H1 (cell line): ENCODE measurements around the gene MPHOSPH10. TPM values are rescaled to one million over a fixed set of nuclear protein-coding genes. Genes with fewer than 3 reads are reported as not detected.

ENCODE experiments used
- CTCF ChIA-PET: fragments of 300-600 bp; sonication (Branson Sonifier 250); formaldehyde crosslinking; loops from one replicate; lab custom pipeline; 2021; ENCODE audit not compliant: partially characterized antibody; lab: Charles Lee
- POLR2A ChIA-PET: fragments of 300-600 bp; sonication (Branson Sonifier 250); formaldehyde crosslinking; loops from one replicate; lab custom pipeline; 2021; ENCODE audit warnings: inconsistent platforms; ENCODE audit not compliant: partially characterized antibody; lab: Charles Lee
- DNase-seq, 2 experiments: peaks; one replicate each; pipeline versions ENCODE4 v3.0.0 to v3.0.0-alpha.2; 2010 to 2022; ENCODE audit warnings: low spot score in 2 of 2, low read depth in 1 of 2, mixed read lengths in 1 of 2
- FAIRE-seq: peaks from 2 replicates; lab custom pipeline; 2011; peaks lifted over from hg19 to GRCh38; lab: Jason Lieb, UNC
- H2AFZ ChIP-seq: 2 replicates; pipeline ENCODE4 v1.8.1; 2012; ENCODE audit warnings: low read length, inconsistent platforms
- H2AK5ac ChIP-seq: 2 replicates; pipeline ENCODE4 v1.6.1; 2013; ENCODE audit warnings: low read depth, low read length
- H2BK120ac ChIP-seq: replicated peaks from 2 replicates; pipeline ENCODE3; 2013; ENCODE audit warnings: low read depth, low read length, inconsistent platforms
- H2BK12ac ChIP-seq: 2 replicates; pipeline ENCODE4 v1.6.1; 2013; ENCODE audit warnings: low read depth, low read length
- H2BK15ac ChIP-seq: 2 replicates; pipeline ENCODE4 v1.6.1; 2013; ENCODE audit warnings: low read length
- H2BK20ac ChIP-seq: 2 replicates; pipeline ENCODE4 v1.6.1; 2013; ENCODE audit warnings: low read length
- H2BK5ac ChIP-seq: 2 replicates; pipeline ENCODE4 v1.6.1; 2013; ENCODE audit warnings: low read depth, low read length
- H3K14ac ChIP-seq: 2 replicates; pipeline ENCODE4 v1.6.1; 2013; ENCODE audit warnings: inconsistent platforms; ENCODE audit not compliant: insufficient read length
- H3K18ac ChIP-seq: 2 replicates; pipeline ENCODE4 v1.6.1; 2013; ENCODE audit warnings: low read length; ENCODE audit errors: extremely low read depth
- H3K23ac ChIP-seq: 2 replicates; pipeline ENCODE4 v1.6.1; 2013; ENCODE audit warnings: inconsistent platforms; ENCODE audit not compliant: insufficient read length
- H3K23me2 ChIP-seq: 2 replicates; pipeline ENCODE4 v1.6.1; 2013; ENCODE audit warnings: low read depth, low read length
- H3K27ac ChIP-seq: 2 replicates; pipeline ENCODE4 v1.6.1; 2011; ENCODE audit warnings: low read depth, low read length, inconsistent platforms
- H3K27me3 ChIP-seq, 4 experiments: replicated peaks in 1 of 4; 1 replicate in 1 of 4; 2 replicates in 3 of 4; pipeline versions ENCODE4 v1.6.1 to v1.8.1; 2011 to 2013; ENCODE audit warnings: low read length in 3 of 4, mild to moderate bottlenecking in 3 of 4, inconsistent platforms in 2 of 4, mixed read lengths in 2 of 4, moderate library complexity in 1 of 4; ENCODE audit not compliant: control insufficient read depth in 3 of 4, insufficient read depth in 3 of 4; ENCODE audit errors: extremely low read depth in 1 of 4
- H3K36me3 ChIP-seq, 4 experiments: 2 replicates each; pipeline versions ENCODE4 v1.6.1 to v1.8.1; 2011 to 2013; ENCODE audit warnings: mild to moderate bottlenecking in 4 of 4, low read length in 3 of 4, moderate library complexity in 2 of 4, control low read depth in 1 of 4, inconsistent platforms in 1 of 4; ENCODE audit not compliant: insufficient read depth in 4 of 4, control insufficient read depth in 2 of 4
- H3K4ac ChIP-seq: replicated peaks from 2 replicates; pipeline ENCODE3; 2013; ENCODE audit warnings: low read length, low read depth, mixed read lengths, inconsistent platforms; ENCODE audit not compliant: insufficient read length
- H3K4me1 ChIP-seq, 4 experiments: replicated peaks in 1 of 4; 1 replicate in 1 of 4; 2 replicates in 3 of 4; pipeline versions ENCODE4 v1.6.1 to v1.8.1; 2011 to 2013; ENCODE audit warnings: low read length in 3 of 4, inconsistent platforms in 2 of 4, mixed read lengths in 1 of 4; ENCODE audit not compliant: insufficient read depth in 4 of 4, control insufficient read depth in 3 of 4
- H3K4me2 ChIP-seq, 2 experiments: 2 replicates each; pipeline versions ENCODE4 v1.6.1 to v1.8.1; 2011 to 2013; ENCODE audit warnings: low read depth in 2 of 2, low read length in 2 of 2, control low read depth in 1 of 2, inconsistent platforms in 1 of 2, mild to moderate bottlenecking in 1 of 2; ENCODE audit not compliant: insufficient read depth in 1 of 2
- H3K4me3 ChIP-seq, 4 experiments: fragments of 200-600, 300-600 bp in 1 of 4; sonication (generic), shearing (Covaris generic), sonication (Bioruptor Twin) in 1 of 4; 2 replicates each; pipeline versions ENCODE4 v1.5.1 to v1.8.1; 2011 to 2016; ENCODE audit warnings: low read length in 4 of 4, low read depth in 3 of 4, control low read depth in 2 of 4, inconsistent platforms in 2 of 4, mild to moderate bottlenecking in 2 of 4, mixed read lengths in 1 of 4, moderate library complexity in 1 of 4; ENCODE audit not compliant: insufficient read depth in 2 of 4; ENCODE audit errors: extremely low read depth in 1 of 4
- H3K56ac ChIP-seq: replicated peaks from 2 replicates; pipeline ENCODE3; 2013; ENCODE audit warnings: low read depth, mild to moderate bottlenecking, mixed read lengths, low read length, inconsistent platforms; ENCODE audit not compliant: insufficient read length
- H3K79me1 ChIP-seq: 2 replicates; pipeline ENCODE4 v1.6.1; 2013; ENCODE audit warnings: low read depth, low read length, control low read depth
- H3K79me2 ChIP-seq, 2 experiments: 2 replicates each; pipeline versions ENCODE4 v1.6.1 to v1.8.1; 2012 to 2013; ENCODE audit warnings: low read length in 2 of 2, mild to moderate bottlenecking in 2 of 2, inconsistent platforms in 1 of 2; ENCODE audit not compliant: insufficient read depth in 2 of 2, control insufficient read depth in 1 of 2
- H3K9ac ChIP-seq, 4 experiments: replicated peaks in 1 of 4; 1 replicate in 1 of 4; 2 replicates in 3 of 4; pipeline versions ENCODE4 v1.6.1 to v1.8.1; 2011 to 2013; ENCODE audit warnings: low read depth in 3 of 4, low read length in 3 of 4, control low read depth in 2 of 4, mild to moderate bottlenecking in 2 of 4, moderate library complexity in 2 of 4, inconsistent platforms in 1 of 4; ENCODE audit errors: extremely low read depth in 1 of 4
- H3K9me3 ChIP-seq, 2 experiments: 2 replicates each; pipeline versions ENCODE4 v1.6.1 to v1.8.1; 2012 to 2013; ENCODE audit warnings: mild to moderate bottlenecking in 2 of 2, moderate library complexity in 2 of 2, control low read depth in 1 of 2, inconsistent platforms in 1 of 2, low read depth in 1 of 2, low read length in 1 of 2, mixed read lengths in 1 of 2; ENCODE audit not compliant: insufficient read depth in 2 of 2
- H4K20me1 ChIP-seq, 2 experiments: replicated peaks in 1 of 2; 2 replicates each; pipeline versions ENCODE3 to v1.8.1; 2011 to 2013; ENCODE audit warnings: inconsistent platforms in 2 of 2, low read length in 2 of 2, mild to moderate bottlenecking in 1 of 2; ENCODE audit not compliant: insufficient read depth in 2 of 2, control insufficient read depth in 1 of 2
- H4K5ac ChIP-seq: 2 replicates; pipeline ENCODE4 v1.6.1; 2013; ENCODE audit warnings: low read length, low read depth, mixed read lengths, inconsistent platforms; ENCODE audit not compliant: insufficient read length
- H4K8ac ChIP-seq: 2 replicates; pipeline ENCODE4 v1.8.0; 2013; ENCODE audit warnings: mild to moderate bottlenecking, moderate library complexity, low read length, inconsistent platforms; ENCODE audit not compliant: insufficient read depth; ENCODE audit errors: extremely low read depth
- H4K91ac ChIP-seq: replicated peaks from 2 replicates; pipeline ENCODE3; 2013; ENCODE audit warnings: low read length, mixed read lengths, inconsistent platforms; ENCODE audit not compliant: insufficient read length
- WGBS, 2 experiments: shearing (Covaris generic) in 1 of 2; methylation state at CpG; one replicate each; pipeline versions ENCODE4 v1.1.6 to v1.1.7; 2013 to 2015; ENCODE audit warnings: low lambda C conversion rate in 2 of 2, mixed read lengths in 2 of 2, inconsistent platforms in 1 of 2, low coverage in 1 of 2, missing lambda C conversion rate in 1 of 2; ENCODE audit not compliant: insufficient replicate concordance in 2 of 2, insufficient coverage in 1 of 2, insufficient read length in 1 of 2; ENCODE audit errors: extremely low coverage in 1 of 2, missing lambda C conversion rate in 1 of 2; 5-methylcytosine and 5-hydroxymethylcytosine counted together
- polyA plus RNA-seq, 7 experiments: library from polyadenylated mRNA; depleted of rRNA in 3 of 7; stranded (reverse) in 5 of 7; unstranded in 2 of 7; fragments of >200 nt in 5 of 7; fragments of 200-250 nt in 2 of 7; gene quantifications; 1 replicate in 5 of 7; 2 replicates in 1 of 7; 4 replicates in 1 of 7; pipeline versions ENCODE4 v1.2.1 to v1.2.3, GENCODE V29; 2011 to 2013; ENCODE audit warnings: missing spikeins in 2 of 7, mixed read lengths in 2 of 7
- total RNA-seq: library from RNA; stranded (reverse); fragmentation: NEBNext Ultra II Directional; extraction: Animal tissue kit (Norgen Biotek cat#: 25700); gene quantifications from 2 replicates; pipeline ENCODE4 v1.2.1, GENCODE V29; 2021

MPHOSPH10 gene
- total and polyA plus RNA-seq, 2 of the 8 experiments (the other 6 are each of a cell fraction or from before 2014, with no cell fraction given) = 4.5 to 39.1 TPM

DNA sequence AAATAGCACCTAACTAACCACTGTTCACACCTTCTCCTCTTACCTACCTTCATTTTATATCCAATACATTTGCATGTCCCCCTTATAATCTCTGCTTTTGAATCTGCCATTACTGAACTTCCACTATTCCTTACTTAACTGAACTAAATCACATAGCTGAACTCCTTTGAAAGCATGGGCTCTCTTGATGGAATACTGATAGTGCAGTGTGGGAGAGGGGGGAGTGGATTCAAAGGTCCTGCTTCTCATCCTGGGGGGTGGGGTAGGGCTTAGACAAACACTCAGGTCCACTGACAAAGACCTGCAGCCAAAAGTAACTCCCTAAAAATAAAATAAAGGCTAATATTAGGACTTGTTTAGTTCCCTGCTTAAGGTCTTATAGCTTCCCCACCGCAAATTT lies 9.0 kb upstream of the MPHOSPH10 start:
- Histone ChIP-seq H4K20me1 (peaks cover 4 to 6% of the 10 kb centered on the region in 2 experiments), H3K4me3 (no peak overlapping the region), H3K23me2 (no peaks in the 10 kb centered on the region), H2BK20ac (no peak overlapping the region), H3K27ac (no peak overlapping the region), H2BK120ac (no peak overlapping the region), H3K36me3 (peaks cover 2 to 9% (median 6%) of the 10 kb centered on the region in 4 experiments; a peak in 5 of 8 replicates), H3K56ac (no peak overlapping the region), H3K4me2 (no peak overlapping the region), H2BK5ac (no peak overlapping the region), H2BK12ac (no peak overlapping the region), H2AK5ac (no peak overlapping the region), H3K14ac (no peak overlapping the region), H3K9me3 (no peaks in the 10 kb centered on the region), H3K79me1 (no peaks in the 10 kb centered on the region), H4K8ac (no peak overlapping the region), H3K4ac (no peak overlapping the region), H4K91ac (no peak overlapping the region), H3K4me1 (no peaks in the 10 kb centered on the region; a peak in 1 of 7 replicates), H3K27me3 (no peaks in the 10 kb centered on the region), H2AFZ (no peak overlapping the region), H3K18ac (no peak overlapping the region), H4K5ac (no peak overlapping the region), H3K9ac (no peak overlapping the region), H3K23ac (no peak overlapping the region), H2BK15ac (no peak overlapping the region), H3K79me2 (no peaks in the 10 kb centered on the region)
- no peak for DNase-seq
- ChIA-PET POLR2A (interaction anchor here (0.8 to 4.2 kb wide), 4 partner anchors 9 to 23 kb away, joined by 3 to 17 read pairs (median 5); partner anchors contain the start of genes MCEE and MPHOSPH10), CTCF (interaction anchor here (0.8 to 2.6 kb wide), 7 partner anchors 11 to 138 kb away, joined by 3 to 12 read pairs (median 5); no protein-coding TSS in a partner anchor)
- WGBS, 2 experiments = 89% methylated on average over 1 of the region's 1 CpG; no CpG with 5 or more reads in 1 of the 2 experiments
- FAIRE-seq = no peak
